Calu3 (cell line): ENCODE data around the gene LBX2. TPM values are rescaled to one million over a fixed set of nuclear protein-coding genes. Genes with fewer than 3 reads are reported as not detected.

Experiments
- BruUV-seq: library from RNA; stranded (reverse); fragments of 400-500 nt; replicated peaks from 2 replicates; lab custom pipeline; 2021; lab: Mats Ljungman, UMichigan
- CTCF ChIA-PET: fragments of 300-600 bp; sonication (Branson Sonifier 250); formaldehyde crosslinking; loops from one replicate; lab custom pipeline; 2022; ENCODE audit warnings: antibody characterized with exemption; lab: Charles Lee
- DNase-seq: peaks from one replicate; pipeline ENCODE4 v3.0.0; 2022
- H3K27ac Mint-ChIP-seq: one replicate; pipeline ENCODE4 v1.8.0; 2022; ENCODE audit warnings: mixed read lengths; ENCODE audit not compliant: unreplicated experiment
- H3K27me3 Mint-ChIP-seq: one replicate; pipeline ENCODE4 v1.8.0; 2022; ENCODE audit warnings: mixed read lengths; ENCODE audit not compliant: unreplicated experiment
- H3K36me3 Mint-ChIP-seq: one replicate; pipeline ENCODE4 v1.8.0; 2022; ENCODE audit warnings: mild to moderate bottlenecking, moderate library complexity, mixed read lengths; ENCODE audit not compliant: insufficient read depth, unreplicated experiment
- H3K4me1 Mint-ChIP-seq: one replicate; pipeline ENCODE4 v1.8.0; 2022; ENCODE audit warnings: mild to moderate bottlenecking, low read depth, mixed read lengths; ENCODE audit not compliant: unreplicated experiment
- H3K4me3 Mint-ChIP-seq: one replicate; pipeline ENCODE4 v1.8.0; 2022; ENCODE audit warnings: mild to moderate bottlenecking, low read depth, moderate library complexity, mixed read lengths; ENCODE audit not compliant: unreplicated experiment
- H3K9me3 Mint-ChIP-seq: one replicate; pipeline ENCODE4 v1.8.0; 2022; ENCODE audit warnings: low read depth, mixed read lengths; ENCODE audit not compliant: unreplicated experiment
- intact Hi-C: fragments of 100-400 bp; cut with micrococcal nuclease; formaldehyde crosslinking; loops from one replicate; pipeline ENCODE4 v1.10.0; 2022; ENCODE audit not compliant: unreplicated experiment
- total RNA-seq: library from RNA; stranded (reverse); gene quantifications from 2 replicates; pipeline ENCODE4 v1.2.3, GENCODE V29; 2022
- TF ChIP-seq, protein P1 (sequence below): fragments of 200-600 bp; IDR thresholded peaks from one replicate; pipeline ENCODE4 v1.8.0; 2022; ENCODE audit warnings: antibody characterized with exemption; ENCODE audit not compliant: unreplicated experiment

Gene LBX2
- total RNA-seq, 1 experiment from 2014 or later, result 3.5 TPM

DNA sequence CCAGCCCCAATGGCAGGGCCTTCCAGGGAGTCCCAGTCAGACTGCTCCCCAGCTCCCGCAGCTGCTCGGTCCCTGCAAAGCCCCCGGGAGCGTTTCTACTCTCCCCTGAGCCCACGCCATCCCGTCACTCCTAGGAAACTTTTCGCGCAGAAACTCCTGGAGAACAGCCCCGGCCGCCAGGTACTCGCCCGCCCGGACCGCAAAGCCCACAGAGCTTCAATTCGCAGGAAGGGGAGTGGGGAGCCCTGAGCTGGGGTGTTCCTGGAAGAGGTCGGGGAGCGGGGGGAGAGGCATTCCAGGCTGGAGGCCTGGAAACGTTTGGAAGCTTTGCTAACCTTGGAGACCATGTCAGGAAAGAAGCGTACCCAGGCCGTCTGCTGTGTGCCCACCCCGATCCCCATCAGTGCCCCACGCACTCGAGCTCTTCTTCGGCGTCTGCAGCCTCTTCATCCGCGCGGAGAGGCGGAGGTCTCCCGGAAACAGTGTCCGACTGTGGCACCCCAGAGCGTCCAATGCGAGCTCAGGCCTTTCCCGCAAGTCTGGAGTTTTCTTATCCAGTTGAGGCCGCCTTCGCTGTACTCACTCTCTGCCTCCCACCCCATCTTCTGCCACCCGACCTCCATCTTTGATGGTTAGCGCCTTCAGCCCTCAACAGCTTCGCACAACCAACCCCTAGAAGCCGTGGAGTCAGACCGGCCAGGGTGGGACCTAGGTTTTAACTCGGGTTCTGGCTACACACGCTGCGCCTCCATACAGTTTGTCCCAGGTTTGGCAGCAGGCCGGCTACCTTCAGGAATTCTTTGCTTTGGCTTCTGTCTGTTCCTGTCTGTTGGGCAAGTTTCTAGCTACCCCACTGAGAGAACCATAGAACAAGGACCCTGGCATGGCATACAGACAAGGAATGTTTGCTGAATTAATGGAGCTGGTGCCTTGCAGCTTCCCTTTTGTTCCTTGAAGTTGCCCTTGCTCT lies 4.4 kb upstream of the LBX2 start:
- Mint-ChIP-seq H3K27me3 (peaks cover 6% of the 10 kb centered on the region), H3K4me3 (peak overlapping the region; percentile 84), H3K9me3 (no peaks in the 10 kb centered on the region), H3K27ac (peak overlapping the region; percentile 27), H3K4me1 (peaks cover 42% of the 10 kb centered on the region), H3K36me3 (peaks cover 64% of the 10 kb centered on the region)
- CTCF ChIA-PET, result no interaction called here
- no TSS peak for BruUV-seq
- intact Hi-C loops, result no loop called here
- DNase-seq, result no peak
- TF ChIP-seq, protein P1, sequence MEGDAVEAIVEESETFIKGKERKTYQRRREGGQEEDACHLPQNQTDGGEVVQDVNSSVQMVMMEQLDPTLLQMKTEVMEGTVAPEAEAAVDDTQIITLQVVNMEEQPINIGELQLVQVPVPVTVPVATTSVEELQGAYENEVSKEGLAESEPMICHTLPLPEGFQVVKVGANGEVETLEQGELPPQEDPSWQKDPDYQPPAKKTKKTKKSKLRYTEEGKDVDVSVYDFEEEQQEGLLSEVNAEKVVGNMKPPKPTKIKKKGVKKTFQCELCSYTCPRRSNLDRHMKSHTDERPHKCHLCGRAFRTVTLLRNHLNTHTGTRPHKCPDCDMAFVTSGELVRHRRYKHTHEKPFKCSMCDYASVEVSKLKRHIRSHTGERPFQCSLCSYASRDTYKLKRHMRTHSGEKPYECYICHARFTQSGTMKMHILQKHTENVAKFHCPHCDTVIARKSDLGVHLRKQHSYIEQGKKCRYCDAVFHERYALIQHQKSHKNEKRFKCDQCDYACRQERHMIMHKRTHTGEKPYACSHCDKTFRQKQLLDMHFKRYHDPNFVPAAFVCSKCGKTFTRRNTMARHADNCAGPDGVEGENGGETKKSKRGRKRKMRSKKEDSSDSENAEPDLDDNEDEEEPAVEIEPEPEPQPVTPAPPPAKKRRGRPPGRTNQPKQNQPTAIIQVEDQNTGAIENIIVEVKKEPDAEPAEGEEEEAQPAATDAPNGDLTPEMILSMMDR, result no peak

DNA sequence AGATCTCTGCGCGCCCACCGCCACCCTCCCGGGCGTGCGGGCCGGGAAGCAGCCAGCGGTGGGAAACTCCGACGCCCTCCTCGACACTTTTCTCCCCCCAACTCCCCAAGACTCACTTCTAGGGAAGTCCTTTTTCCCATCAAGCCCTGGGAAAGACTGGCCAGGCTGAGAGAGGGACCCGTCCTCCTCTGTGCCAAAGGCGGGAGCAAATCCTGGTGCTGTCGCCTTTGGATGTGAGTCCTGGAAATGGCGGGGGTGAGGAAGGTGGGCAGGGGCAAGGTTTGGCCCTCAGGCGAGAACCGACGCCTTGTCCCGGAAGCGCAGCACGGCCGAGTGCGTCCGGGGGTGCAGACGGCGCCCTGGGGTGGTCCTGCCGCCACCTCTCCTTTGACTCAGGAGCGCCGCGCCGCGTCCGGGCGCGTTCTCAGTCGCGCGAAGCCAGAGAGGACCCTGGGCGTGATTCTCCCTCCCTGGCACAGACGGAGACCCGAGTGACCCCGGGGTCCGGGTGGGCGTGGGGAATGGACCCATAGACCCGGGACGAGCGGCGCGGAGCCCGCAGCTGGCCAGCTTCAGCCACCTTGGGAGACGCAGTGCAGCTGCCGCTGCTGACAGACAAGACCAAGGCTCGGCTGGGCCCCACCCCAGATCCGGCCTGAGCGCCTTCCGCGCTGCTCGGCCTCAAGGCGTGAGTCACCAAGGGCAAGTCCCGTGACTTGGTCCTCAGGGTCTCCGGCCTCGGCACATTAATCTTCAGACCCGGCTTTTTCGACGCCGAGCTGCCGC lies 3.5 kb upstream of the LBX2 start:
- H3K36me3 Mint-ChIP-seq, result peaks cover 68% of the 10 kb centered on the region
- peak overlapping the region; percentile 84 for H3K4me3 Mint-ChIP-seq
- TF ChIP-seq, protein P1, result no peak
- BruUV-seq, result no TSS peak
- intact Hi-C loops, result no loop called here
- peak overlapping the region; percentile 27 for H3K27ac Mint-ChIP-seq
- H3K4me1 Mint-ChIP-seq, result peaks cover 43% of the 10 kb centered on the region
- H3K27me3 Mint-ChIP-seq, result peaks cover 12% of the 10 kb centered on the region
- CTCF ChIA-PET, result no interaction called here
- DNase-seq, result peak; percentile 80
- H3K9me3 Mint-ChIP-seq, result no peaks in the 10 kb centered on the region

DNA sequence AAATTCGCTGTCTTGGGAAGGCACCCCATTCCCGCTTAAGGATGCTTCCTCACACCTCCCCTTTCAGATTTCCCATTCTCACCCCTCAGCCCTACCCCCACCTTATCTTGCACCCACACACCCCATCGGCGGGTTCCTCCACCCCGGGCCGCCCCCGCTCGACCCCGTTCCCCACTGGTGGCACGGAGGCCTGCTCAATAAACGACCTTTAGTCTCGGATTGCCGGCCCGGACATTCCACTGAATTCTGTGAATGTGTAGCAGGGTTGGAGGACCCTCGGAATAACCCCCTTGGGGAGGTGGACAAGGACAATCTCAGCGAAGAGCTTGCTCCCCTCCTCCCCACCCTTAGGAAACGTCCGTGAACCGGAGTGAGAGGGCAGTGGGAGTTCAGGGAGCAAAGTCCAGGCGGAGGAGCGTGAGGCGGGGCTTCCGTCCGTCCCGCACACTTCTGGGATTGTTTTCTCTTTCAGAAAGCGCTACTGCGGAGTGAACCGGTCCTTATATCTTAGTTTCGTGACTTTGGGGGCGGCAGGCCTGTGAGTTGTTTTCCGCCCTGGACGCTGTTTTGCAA lies 2.8 kb upstream of the LBX2 start:
- CTCF ChIA-PET, result no interaction called here
- Mint-ChIP-seq H3K27me3 (peaks cover 15% of the 10 kb centered on the region), H3K9me3 (no peaks in the 10 kb centered on the region), H3K4me1 (peaks cover 43% of the 10 kb centered on the region), H3K36me3 (peaks cover 67% of the 10 kb centered on the region), H3K27ac (peak overlapping the region; percentile 13), H3K4me3 (peak overlapping the region; percentile 84)
- BruUV-seq, result no TSS peak
- peak; percentile 35 for DNase-seq
- TF ChIP-seq, protein P1, result no peak
- intact Hi-C loops, result no loop called here
